GM21786 (cell line): ENCODE measurements around the gene IGLL1.

Source experiments
- ATAC-seq: cut with Tn5 transposase; IDR thresholded peaks from one replicate; pipeline ENCODE4 v1.9.1; 2021; ENCODE audit not compliant: unreplicated experiment

The IGLL1 gene

GRCh38 chr22:23530766-23531282 is 49.3 kb downstream of the IGLL1 start:
- ATAC-seq: no peak

- no peak for ATAC-seq
These were observed 50.0 kb downstream of the IGLL1 start for GRCh38 chr22:23530106-23530505.

DNA sequence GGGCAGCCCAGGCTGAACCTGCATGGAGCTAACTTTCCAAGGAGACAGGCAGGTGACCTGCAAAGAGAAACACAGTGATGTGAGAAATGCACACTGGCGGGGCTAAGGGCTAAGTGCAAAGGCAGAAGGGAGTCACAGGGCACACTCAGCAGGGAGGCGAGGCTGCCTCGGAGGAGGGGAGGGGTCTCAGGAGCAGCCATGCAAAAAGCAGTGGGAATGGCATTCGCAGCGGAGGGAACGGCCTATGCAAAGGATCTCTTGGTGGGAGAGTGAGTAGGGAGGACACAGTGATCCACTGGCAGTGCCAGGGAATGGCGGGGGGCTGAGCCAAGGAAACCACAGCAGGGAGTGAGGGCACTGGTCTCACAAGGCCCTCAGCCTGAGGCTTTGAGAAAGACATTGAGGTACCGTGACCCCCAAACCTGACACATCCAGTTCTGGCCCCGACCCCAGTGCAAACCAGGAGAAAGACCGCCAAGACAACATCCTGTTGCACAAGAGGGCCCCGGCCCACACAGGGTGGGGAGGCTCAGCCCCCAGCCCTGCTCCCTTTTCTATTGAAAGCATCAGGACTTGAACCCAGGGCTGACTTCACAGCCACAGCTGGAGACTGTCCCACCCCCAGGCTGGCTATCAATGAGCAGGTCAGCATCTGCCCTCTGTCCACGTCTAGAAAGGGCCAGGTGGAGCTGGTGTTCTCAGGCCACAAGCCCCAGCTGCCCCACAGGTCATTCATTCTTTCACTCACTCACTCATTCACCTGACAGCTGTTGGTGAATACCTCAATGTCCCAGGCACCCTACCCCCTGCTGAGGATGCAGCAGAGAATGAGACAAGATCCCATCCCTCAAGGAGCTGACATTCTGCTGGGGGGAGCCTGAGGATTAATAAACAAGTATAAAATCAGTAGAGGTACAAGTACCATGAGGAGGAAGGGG is 50.7 kb downstream of the IGLL1 start:
- ATAC-seq: no peak

GRCh38 chr22:23527971-23528740 is 51.9 kb downstream of the IGLL1 start:
- ATAC-seq: no peak

DNA sequence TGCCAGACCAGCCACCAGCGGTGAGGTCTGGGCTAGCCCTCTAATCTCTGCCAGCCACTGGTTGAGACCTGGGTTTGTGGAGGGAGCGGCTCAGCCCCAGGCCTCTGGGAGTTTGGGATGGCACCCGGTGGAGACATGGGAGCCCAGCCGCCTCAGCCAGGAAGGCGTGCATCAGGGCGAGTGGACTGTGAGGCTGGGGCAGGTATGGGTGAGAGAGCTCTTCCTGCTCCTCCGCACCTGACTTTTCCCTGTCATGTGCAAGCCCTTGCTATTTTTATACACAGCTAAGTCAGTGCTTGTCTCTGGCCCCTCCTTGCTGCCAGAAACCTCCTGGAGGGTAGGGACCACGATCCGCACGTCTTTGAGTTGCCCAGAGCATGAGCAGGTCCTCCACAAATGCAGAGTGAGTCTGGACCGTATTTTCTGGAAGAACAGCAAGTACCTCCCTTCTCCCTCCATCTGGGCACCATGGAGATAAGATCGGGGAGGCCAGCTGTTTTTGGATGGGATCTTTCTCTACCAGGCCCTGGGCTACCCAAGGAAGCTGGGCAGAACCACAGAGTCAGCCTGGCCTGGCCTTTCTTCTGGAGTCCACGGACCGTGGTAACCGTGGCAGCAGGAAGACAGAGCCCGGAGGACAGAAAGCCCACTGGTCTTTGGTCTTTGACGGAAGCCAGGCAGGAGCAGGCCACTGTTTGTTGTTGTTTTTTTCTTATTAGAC is 53.3 kb downstream of the IGLL1 start:
- no peak for ATAC-seq

DNA sequence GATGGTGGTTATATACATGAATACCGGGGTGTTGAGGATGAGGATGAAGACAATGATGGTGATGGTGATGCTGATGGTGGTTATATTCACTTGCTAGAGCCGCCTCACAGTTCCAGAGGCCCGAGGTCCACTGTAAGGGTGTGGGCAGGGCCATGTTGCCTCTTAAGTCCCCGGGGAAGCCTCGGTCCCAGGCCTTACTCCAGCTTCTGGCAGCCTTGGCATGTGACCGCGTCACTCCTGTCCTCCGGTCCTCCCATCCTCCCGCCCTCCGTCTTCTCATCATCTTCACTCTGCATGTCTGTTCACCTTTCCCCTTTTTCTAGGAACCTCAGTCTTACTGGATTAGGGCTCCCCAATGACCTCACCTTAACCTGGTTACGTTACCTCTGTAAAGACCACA is 54.6 kb downstream of the IGLL1 start:
- no peak for ATAC-seq

- ATAC-seq: no peak
These were observed 55.9 kb downstream of the IGLL1 start for GRCh38 chr22:23524226-23524625.

DNA sequence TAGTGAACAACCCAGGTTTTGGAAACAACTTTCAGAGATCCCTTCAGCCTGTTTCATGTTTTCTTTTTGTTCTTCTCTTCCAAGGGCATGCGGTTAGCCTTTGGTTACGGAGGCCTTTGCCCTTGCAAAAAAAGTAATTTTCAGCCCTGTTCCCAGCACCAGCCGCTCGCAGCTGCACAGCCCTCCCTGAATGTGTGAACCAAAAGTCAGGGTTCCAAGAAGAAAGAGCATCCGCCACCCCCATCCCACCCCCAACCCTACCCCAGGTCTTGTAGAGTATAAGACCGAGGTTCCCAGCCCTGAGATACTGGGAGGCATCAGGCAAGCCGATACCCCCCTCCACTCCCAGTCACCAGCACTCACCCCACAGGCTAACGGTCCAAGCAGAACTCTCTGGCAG is 56.4 kb downstream of the IGLL1 start:
- no peak for ATAC-seq
